ENCODE measurements around the gene EPHX1. TPM values are rescaled to one million over a fixed set of nuclear protein-coding genes. Genes with fewer than 3 reads are reported as not detected.
A peak's percentile ranks its signal among the peaks of the same experiment; 100 is the strongest.
"Not testable (repeated sequence)": the region's sequence is repeated elsewhere in the genome, so short reads cannot be mapped to it uniquely, and the experiment has no call there.

EPHX1 gene
- total RNA-seq, 4 donors from 2014 or later: 30.3 to 72.8 (median 53.7) TPM

DNA sequence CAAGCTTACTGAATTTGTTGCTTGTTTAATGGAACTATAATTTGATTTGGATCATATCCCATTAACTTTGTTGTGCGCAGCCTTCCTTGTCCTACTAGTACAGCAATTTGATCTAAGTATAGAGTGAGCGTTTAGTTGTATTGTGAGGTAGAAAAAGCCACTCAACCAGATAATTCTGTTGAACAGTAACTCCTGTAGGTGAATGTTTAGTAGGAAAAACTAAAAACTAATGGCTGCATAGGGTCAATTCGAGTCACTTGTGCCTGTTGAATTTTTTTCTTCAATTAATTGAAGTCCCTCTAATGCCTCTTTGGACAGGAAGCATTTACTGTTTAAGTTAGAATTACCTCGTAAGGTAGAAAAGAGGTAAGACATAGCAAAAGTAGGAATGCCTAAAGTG lies 15.0 kb upstream of the EPHX1 start:
- no peaks in the 10 kb centered on the region for H3K9me3 ChIP-seq
- 92% methylated on average over 4 of the region's 4 CpGs for WGBS
- TF ChIP-seq POLR2A (IDR thresholded peaks at IDR 0.05) (no peak), EP300 (IDR thresholded peaks at IDR 0.05) (no peak), POLR2AphosphoS5 (IDR thresholded peaks at IDR 0.05) (no peak), CTCF (IDR thresholded peaks at IDR 0.05) (no peak)

GRCh38 chr1:225796097-225796496 lies 13.8 kb upstream of the EPHX1 start:
- not testable (repeated sequence) for H3K9me3 ChIP-seq; H3K4me1 ChIP-seq; H3K27me3 ChIP-seq; H3K27ac ChIP-seq; DNase-seq (ENCODE audit: low spot score in 2 of 2); H3K36me3 ChIP-seq; H3K4me3 ChIP-seq
- 97% methylated on average over 12 of the region's 18 CpGs for WGBS

More for the DNA sequence above, 15.0 kb upstream of the EPHX1 start:
- Histone ChIP-seq H3K27ac (no peak overlapping the region), H3K27me3 (no peaks in the 10 kb centered on the region), H3K4me1 (no peaks in the 10 kb centered on the region), H3K36me3 (peaks cover 16% of the 10 kb centered on the region), H3K4me3 (no peak overlapping the region)
- DNase-seq (ENCODE audit: low spot score in 2 of 2): no peak

- 77% methylated on average over 7 of the region's 7 CpGs for WGBS
- not testable (repeated sequence) for DNase-seq (ENCODE audit: low spot score in 2 of 2)
Observed at GRCh38 chr1:225801146-225801545, 8.8 kb upstream of the EPHX1 start.

GRCh38 chr1:225806249-225806648 lies 3.7 kb upstream of the EPHX1 start:
- WGBS: 96% methylated on average over 1 of the region's 1 CpG
- no peak overlapping the region for H3K27ac ChIP-seq
- no peak overlapping the region for H3K4me3 ChIP-seq
- H3K27me3 ChIP-seq: no peaks in the 10 kb centered on the region
- H3K9me3 ChIP-seq: no peaks in the 10 kb centered on the region
- DNase-seq (ENCODE audit: low spot score in 2 of 2): no peak
- H3K4me1 ChIP-seq: peaks cover 15% of the 10 kb centered on the region
- no peaks in the 10 kb centered on the region for H3K36me3 ChIP-seq
- no peak for TF ChIP-seq CTCF (IDR thresholded peaks at IDR 0.05)
- no peak for TF ChIP-seq POLR2A (IDR thresholded peaks at IDR 0.05)
- no peak for TF ChIP-seq EP300 (IDR thresholded peaks at IDR 0.05)
- TF ChIP-seq POLR2AphosphoS5 (IDR thresholded peaks at IDR 0.05): no peak

More at GRCh38 chr1:225801146-225801545, 8.8 kb upstream of the EPHX1 start:
- H3K4me3 ChIP-seq, H3K4me1 ChIP-seq, H3K9me3 ChIP-seq, H3K27me3 ChIP-seq, H3K27ac ChIP-seq, H3K36me3 ChIP-seq: not testable (repeated sequence)

GRCh38 chr1:225806736-225807135 lies 3.2 kb upstream of the EPHX1 start:
- WGBS: 98% methylated on average over 3 of the region's 3 CpGs
- H3K27ac ChIP-seq; DNase-seq (ENCODE audit: low spot score in 2 of 2); H3K4me3 ChIP-seq; H3K36me3 ChIP-seq; H3K9me3 ChIP-seq; H3K27me3 ChIP-seq: not testable (repeated sequence)
- peaks cover 20% of the 10 kb centered on the region for H3K4me1 ChIP-seq

GRCh38 chr1:225808136-225808535 lies 1.8 kb upstream of the EPHX1 start:
- WGBS: 90% methylated on average over 5 of the region's 5 CpGs
- H3K4me1 ChIP-seq: peaks cover 34% of the 10 kb centered on the region
- no peak overlapping the region for H3K27ac ChIP-seq
- no peaks in the 10 kb centered on the region for H3K36me3 ChIP-seq
- no peaks in the 10 kb centered on the region for H3K9me3 ChIP-seq
- no peaks in the 10 kb centered on the region for H3K27me3 ChIP-seq
- TF ChIP-seq POLR2A (IDR thresholded peaks at IDR 0.05) (no peak), POLR2AphosphoS5 (IDR thresholded peaks at IDR 0.05) (no peak), CTCF (IDR thresholded peaks at IDR 0.05) (no peak), EP300 (IDR thresholded peaks at IDR 0.05) (no peak)
- H3K4me3 ChIP-seq: no peak overlapping the region
- no peak for DNase-seq (ENCODE audit: low spot score in 2 of 2)

GRCh38 chr1:225810579-225811538 lies 935 bp downstream of the EPHX1 start:
- not testable (repeated sequence) for H3K27me3 ChIP-seq; DNase-seq (ENCODE audit: low spot score in 2 of 2); H3K9me3 ChIP-seq; H3K36me3 ChIP-seq
- Histone ChIP-seq H3K4me3 (peak overlapping the region; percentile 77), H3K4me1 (peaks cover 58% of the 10 kb centered on the region), H3K27ac (peak overlapping the region; percentile 83)
- 17% methylated on average over 28 of the region's 29 CpGs for WGBS

Data from suprapubic skin (tissue), 4 donors.